ENCODE data around the gene TOP1.
"Not testable (repeated sequence)": the region's sequence is repeated elsewhere in the genome, so short reads cannot be mapped to it uniquely, and the experiment has no call there.

TOP1 gene

DNA sequence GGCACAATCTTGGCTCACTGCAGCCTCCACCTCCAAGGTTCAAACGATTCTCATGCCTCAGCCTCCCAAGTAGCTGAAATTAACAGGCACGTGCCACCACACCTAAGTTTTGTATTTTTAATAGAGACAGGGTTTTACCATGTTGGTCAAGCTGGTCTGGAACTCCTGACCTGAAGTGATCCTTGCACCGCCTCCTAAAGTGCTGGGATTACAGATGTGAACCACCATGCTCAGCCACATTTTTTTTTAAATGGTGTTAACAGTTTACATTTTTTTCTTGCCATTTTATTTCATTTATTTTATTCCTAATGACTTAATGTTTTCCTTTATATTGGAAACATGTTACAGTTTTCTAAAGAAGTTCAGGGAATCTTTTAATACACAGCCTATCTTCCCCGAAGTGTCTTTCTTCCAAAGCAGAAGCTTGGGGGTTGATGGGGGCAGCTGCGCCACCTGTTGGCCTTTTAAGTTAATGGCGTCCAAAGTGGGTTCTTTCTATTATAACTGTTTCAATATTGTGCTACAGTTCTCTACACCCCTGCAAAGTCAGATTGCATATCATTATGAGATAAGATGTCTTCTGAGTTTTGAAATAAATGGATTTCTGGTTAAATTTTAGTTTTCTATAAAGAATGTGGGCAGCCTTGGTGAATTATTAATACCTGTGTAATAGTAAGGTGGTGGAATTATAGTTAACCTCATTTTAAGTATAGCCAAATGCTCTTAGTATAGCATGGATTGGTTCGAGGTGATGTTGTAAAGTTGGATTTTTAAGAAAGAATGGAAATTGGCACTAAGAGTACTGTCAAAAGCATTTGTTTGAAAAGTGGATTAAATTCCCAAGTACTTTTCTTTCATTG, 66.7 kb downstream of the TOP1 start:
- peak; percentile 2 for DNase-seq

GRCh38 chr20:41098703-41099250, 70.2 kb downstream of the TOP1 start:
- no peak for DNase-seq

DNA sequence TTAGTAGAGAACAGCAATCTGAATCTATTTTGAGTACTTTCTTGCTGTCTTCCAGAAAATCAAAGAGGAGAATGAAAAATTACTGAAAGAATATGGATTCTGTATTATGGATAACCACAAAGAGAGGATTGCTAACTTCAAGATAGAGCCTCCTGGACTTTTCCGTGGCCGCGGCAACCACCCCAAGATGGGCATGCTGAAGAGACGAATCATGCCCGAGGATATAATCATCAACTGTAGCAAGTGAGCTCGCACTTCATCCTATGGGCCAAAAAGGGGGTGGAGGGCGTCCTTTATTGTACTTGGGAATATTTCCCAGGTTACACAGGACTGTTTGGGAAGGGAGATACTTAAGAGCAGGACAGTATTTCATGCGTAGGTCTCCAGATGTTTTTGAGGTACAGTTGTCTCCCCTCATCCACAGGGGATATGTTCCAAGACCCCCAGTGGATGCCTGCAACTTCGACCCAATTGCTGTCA, 71.4 kb downstream of the TOP1 start:
- DNase-seq: no peak

DNA sequence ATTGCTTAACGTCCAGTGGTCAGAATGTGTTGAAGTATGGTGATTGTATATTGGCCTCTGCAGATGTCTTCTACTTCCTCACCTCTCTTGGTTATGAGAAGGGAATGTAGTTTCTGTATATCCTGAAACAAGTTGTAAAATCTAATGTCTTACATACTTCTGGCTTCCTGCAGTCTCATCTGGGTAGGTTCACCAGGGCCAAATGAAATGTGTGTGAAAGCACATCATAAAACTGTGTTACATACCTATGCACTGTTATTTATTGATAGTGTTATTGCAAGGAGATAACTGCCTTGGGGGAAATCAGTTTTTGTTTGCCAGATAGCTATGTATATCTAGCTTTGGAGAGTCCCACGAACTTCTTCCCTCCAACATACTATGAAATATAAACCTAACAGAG, 73.0 kb downstream of the TOP1 start:
- DNase-seq: no peak

DNA sequence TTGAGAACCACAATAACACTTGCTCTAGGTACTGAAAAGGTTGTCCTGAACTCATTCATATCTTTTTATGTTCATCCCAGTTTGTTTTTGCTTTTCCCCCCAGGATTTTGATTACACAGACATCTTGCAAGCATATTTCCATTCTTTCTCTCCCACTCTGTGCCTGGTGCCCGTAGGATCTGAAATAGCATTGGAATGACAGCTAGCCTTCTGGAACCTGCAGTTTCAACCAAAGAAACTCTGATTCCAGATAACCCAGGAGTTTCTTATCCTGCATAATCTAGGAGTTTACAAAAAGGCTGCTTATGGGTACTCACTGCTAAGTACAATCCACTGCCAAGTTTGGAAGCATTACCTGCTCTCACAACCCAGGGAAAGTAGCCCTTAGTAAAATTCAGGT, 79.9 kb downstream of the TOP1 start:
- no peak for DNase-seq

- DNase-seq: no peak
Measured at GRCh38 chr20:41110012-41110411, 81.4 kb downstream of the TOP1 start.

GRCh38 chr20:41110930-41111577, 82.4 kb downstream of the TOP1 start:
- no peak for DNase-seq

GRCh38 chr20:41111578-41111951, 82.9 kb downstream of the TOP1 start:
- DNase-seq: no peak

DNA sequence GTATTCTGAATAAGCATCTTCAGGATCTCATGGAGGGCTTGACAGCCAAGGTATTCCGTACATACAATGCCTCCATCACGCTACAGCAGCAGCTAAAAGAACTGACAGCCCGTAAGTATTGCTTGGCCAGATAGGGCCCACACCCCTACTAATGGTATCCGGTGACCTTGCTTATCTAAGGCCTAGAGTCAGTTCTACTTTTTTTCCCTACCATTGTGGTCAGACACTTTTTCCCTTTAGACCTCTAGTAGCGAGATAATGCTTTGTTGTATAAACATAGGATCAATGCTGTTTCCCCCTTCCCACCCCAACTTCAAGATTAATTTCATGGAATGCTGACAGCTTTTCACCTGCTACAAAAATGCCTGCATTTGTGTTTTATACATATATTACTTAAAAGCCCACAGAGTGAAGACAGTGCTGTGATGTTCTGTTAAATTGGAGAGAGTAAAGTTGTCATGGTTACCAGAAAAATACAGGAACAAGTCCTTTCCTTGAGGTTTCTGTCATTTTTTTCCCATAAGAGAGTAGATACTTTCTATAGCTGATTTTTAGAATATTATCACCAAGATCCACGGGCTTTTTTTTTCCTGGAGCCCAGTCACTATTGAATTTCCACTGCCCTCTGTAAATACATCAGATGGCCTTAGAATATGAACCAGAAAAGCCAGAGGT, 87.8 kb downstream of the TOP1 start:
- DNase-seq: no peak

DNA sequence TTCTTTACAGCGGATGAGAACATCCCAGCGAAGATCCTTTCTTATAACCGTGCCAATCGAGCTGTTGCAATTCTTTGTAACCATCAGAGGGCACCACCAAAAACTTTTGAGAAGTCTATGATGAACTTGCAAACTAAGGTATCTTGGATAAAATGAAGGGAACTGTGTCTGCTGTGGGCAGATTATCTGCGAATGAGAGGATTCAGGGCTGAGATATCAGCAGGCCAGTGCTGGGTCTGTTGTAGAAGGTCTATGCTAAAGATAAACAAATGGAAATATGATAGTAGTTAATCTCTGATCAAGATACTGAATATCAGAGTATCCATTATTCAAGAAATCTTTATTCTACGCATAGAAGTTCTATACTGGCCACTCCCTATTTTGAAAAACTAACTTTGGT, 89.5 kb downstream of the TOP1 start:
- DNase-seq: not testable (repeated sequence)

GRCh38 chr20:41118632-41119031, 90.0 kb downstream of the TOP1 start:
- no peak for DNase-seq

DNA sequence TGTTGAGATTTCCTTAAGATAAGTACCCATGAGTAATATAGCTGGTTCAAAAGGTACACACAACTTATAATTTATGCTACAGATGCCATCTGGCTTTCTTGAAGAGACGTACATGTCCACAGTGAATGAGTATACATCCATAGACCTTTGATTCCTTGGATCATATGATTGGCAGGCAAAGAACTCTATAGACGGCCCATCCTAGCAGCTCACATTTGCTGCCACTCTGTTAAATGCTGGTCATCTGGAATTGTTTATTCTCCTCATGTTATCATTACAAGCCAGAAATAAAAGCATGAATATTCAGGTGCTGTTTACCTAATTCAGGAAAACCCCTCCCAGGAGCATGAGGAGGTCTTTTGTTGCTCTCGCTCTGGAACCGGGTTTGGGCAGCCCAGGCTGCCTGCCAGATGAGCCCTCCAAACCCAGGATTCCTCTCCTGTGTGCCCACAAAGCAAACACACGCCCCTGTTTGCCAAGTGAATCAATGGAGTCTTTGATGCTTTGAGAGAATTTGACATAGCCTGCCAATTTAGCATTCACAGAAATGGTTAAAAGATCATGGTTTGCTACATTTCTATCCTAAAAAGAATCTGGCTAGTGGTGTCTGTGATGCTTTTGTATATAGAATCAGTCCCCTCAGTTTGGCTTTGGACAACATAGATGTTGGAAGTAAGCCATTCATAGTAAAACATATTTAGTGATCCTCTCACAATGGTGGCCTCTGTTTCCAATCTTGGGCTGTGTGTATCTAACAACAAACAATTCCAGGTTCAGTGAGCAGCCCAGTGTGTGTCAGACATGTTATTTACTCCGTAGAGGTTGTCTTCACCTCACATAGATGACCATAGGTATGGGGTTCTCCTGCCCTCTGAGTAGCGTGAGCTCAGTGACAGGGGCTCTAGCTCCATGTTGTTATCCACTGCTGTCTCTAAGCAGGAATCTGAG, 91.3 kb downstream of the TOP1 start:
- DNase-seq: no peak

DNA sequence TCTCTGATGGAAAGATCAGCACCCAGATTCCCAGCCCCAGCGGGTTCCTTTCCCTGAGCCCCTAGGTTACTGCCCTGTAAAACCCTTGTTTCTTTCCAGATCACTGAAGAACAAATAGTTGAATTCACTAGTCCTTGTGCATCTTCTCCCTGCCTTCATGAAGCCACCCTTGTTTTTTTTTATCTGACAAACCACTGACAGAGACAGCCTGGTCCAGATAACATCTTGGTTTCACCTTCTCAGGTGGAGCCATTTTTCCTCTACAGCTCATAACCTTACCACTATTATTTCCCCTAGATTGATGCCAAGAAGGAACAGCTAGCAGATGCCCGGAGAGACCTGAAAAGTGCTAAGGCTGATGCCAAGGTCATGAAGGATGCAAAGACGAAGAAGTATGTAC, 92.8 kb downstream of the TOP1 start:
- DNase-seq: no peak

- DNase-seq: no peak
Measured at GRCh38 chr20:41123631-41124030, 95.0 kb downstream of the TOP1 start.

GRCh38 chr20:41124451-41125094, 96.0 kb downstream of the TOP1 start:
- no peak for DNase-seq

DNA sequence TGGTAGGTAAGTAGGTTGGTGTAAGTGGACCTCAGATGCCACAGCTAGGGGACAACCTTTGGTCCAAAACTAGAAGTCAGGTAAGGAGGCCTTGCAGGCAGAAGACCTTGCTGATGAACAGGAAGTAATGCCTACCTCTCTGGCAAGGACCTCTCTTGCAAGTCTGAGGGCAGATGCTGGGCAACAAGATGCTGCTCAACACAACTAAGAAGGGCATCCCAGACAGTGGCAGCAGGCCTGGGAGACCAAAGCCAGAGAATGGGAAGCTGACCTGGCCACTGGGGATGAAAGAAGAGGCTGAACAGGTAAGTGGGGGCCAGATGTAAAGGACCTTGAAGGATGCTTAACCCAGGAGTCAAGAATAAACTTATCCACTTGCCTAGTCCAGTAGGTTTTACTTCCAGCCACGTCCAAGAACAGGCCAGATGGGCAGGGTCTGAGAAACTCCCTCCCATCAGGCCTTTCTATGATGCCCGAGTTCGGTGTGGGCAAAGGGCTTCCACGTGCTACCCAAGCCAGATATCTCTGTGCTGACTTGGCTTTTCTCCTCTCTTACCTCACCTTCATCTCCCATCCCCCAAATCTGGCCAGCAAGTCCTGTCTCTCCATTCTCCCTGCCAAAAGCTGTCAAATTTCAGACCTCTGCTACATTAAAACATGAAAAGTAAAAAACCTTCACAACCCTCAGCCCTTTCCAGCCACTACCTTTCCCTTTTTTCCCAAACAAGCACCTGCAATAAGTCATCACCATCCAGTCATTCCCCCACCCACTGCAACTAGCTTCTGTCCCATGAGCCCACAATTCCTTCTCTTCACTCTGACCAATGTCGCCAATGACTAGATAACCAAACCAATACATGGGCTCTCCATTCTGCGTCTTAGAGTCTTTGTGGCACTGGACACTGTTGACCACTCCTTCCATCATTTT, 97.2 kb downstream of the TOP1 start:
- no peak for DNase-seq

GRCh38 chr20:41126719-41127118, 98.1 kb downstream of the TOP1 start:
- DNase-seq: no peak

GRCh38 chr20:41128317-41128716, 99.7 kb downstream of the TOP1 start:
- not testable (repeated sequence) for DNase-seq

- DNase-seq: no peak
Measured at GRCh38 chr20:41131594-41132387, 103.2 kb downstream of the TOP1 start.

GRCh38 chr20:41132388-41132775, 103.8 kb downstream of the TOP1 start:
- DNase-seq: not testable (repeated sequence)
